ENCODE data around the gene NYAP1.

Gene NYAP1

DNA sequence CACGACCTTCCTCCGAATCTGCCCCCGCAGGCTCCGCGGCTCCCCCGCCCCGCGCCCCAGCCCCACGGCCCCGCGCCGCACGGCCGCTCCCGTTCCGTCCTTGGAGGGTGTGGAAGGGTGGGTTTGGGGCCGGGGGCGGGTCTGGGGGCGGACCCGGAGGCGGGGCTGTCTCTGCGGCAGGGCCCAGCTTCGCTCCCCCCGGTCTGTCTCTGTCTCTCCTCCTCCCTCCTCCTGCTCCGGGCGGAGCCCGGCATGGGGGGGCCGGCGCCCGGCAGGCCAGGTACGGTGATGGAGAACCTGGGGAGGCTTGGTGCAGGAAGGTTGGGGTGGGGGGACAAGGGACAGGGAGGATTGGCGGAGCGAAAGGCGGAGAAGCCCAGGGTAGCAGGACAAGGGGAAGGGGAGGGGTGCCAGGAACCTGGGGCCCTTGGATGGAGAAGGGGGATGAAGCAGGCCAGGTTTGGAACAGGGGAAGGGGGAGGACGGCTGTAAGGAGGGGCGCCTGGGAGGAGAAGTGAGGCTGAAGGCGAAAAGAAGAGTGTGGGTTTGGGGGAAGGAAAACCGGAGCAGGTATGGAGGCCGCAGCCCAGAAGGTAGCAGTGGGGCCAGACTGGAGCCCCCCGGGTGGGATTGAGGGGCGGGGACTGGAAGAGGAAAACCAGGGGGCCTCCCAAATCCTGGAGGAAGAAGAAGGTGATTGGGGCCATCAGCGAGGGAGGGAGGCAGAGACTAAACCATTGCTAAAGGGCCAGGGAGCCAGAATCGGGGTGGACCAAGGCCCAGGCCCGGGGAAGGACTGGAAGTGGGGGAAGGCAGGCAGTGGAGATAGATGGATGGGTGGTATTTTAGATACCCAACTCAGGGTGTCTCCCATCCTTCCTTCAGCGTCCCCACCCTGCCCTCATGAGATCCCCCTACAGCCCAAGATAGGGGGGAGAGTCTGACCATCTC lies at the start of gene NYAP1:
TSS of gene NYAP1 (plus strand) at position 206 of the 951 bp plus-strand sequence. CDS start 1,385 bp downstream, outside the sequence.
- no peaks in the 10 kb centered on the region for H3K9me3 ChIP-seq
- H3K4me1 ChIP-seq, result peaks cover 0 to 31% (median 17%) of the 10 kb centered on the region in 4 donors
- TF ChIP-seq, protein P1, sequence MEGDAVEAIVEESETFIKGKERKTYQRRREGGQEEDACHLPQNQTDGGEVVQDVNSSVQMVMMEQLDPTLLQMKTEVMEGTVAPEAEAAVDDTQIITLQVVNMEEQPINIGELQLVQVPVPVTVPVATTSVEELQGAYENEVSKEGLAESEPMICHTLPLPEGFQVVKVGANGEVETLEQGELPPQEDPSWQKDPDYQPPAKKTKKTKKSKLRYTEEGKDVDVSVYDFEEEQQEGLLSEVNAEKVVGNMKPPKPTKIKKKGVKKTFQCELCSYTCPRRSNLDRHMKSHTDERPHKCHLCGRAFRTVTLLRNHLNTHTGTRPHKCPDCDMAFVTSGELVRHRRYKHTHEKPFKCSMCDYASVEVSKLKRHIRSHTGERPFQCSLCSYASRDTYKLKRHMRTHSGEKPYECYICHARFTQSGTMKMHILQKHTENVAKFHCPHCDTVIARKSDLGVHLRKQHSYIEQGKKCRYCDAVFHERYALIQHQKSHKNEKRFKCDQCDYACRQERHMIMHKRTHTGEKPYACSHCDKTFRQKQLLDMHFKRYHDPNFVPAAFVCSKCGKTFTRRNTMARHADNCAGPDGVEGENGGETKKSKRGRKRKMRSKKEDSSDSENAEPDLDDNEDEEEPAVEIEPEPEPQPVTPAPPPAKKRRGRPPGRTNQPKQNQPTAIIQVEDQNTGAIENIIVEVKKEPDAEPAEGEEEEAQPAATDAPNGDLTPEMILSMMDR (IDR thresholded peaks at IDR 0.05), result no peak
- intact Hi-C loops (cut with DNase I; ENCODE audit: low total_unique reads), result loop anchor here (5.0 kb wide), 1 partner anchor 208 kb away; the partner anchor contains the start of gene GIGYF1
- H3K27ac ChIP-seq, result no peak within 1 kb of the TSS
- peaks cover 0 to 18% of the 10 kb centered on the region in 2 donors for H3K27me3 ChIP-seq
- H3K4me3 ChIP-seq, result peak within 1 kb of the TSS; percentile 40 to 57
- no peaks in the 10 kb centered on the region for H3K36me3 ChIP-seq
- DNase-seq, result no peak

DNA sequence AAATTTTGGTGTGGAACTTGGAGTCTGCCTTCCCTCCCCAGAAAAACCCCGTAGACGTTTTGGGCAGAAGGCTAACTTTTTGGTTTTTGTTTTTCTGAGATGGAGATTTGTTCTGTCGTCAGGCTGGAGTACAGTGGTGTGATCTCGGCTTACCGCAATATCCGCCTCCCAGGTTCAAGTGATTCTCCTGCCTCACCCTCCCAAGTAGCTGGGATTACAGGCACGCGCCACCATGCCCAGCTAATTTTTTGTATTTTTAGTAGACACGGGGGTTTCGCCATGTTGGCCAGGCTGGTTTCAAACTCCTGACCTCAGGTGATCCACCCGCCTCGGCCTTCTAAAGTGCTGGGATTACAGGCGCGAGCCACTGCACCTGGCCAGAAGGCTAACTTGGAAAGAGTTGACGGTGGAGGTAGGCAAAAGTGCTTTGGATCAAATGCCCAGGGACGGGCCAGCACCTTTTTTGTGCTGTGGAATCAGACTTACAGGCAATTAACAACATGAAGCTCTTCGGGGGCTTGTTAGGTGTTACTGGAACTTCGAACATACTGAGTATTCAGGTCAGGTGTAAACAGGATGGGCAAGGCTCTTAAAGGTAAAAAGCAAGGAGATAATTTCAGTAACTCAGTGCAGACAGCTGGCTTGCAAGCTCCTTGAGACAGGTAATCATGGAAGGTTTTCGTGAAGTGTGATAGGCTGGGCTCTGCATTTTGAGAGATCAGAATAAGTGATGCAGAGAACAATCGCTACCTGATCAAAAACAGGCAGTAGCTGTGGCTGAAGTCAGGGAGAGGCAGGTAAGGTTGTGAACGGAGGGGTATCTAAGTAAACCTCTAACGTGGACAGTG lies 49.2 kb upstream of the NYAP1 start:
- Histone ChIP-seq H3K4me1 (peaks cover 0 to 51% (median 39%) of the 10 kb centered on the region in 4 donors), H3K36me3 (peaks cover 11 to 32% (median 31%) of the 10 kb centered on the region in 3 donors), H3K27ac (peak overlapping the region; percentile 79 to 95), H3K9me3 (no peaks in the 10 kb centered on the region), H3K27me3 (no peaks in the 10 kb centered on the region), H3K4me3 (peak overlapping the region; percentile 63 to 72)
- TF ChIP-seq, protein P1 (IDR thresholded peaks at IDR 0.05), result no peak
- intact Hi-C loops (cut with DNase I; ENCODE audit: low total_unique reads), result no loop called here
- no peak for DNase-seq

DNA sequence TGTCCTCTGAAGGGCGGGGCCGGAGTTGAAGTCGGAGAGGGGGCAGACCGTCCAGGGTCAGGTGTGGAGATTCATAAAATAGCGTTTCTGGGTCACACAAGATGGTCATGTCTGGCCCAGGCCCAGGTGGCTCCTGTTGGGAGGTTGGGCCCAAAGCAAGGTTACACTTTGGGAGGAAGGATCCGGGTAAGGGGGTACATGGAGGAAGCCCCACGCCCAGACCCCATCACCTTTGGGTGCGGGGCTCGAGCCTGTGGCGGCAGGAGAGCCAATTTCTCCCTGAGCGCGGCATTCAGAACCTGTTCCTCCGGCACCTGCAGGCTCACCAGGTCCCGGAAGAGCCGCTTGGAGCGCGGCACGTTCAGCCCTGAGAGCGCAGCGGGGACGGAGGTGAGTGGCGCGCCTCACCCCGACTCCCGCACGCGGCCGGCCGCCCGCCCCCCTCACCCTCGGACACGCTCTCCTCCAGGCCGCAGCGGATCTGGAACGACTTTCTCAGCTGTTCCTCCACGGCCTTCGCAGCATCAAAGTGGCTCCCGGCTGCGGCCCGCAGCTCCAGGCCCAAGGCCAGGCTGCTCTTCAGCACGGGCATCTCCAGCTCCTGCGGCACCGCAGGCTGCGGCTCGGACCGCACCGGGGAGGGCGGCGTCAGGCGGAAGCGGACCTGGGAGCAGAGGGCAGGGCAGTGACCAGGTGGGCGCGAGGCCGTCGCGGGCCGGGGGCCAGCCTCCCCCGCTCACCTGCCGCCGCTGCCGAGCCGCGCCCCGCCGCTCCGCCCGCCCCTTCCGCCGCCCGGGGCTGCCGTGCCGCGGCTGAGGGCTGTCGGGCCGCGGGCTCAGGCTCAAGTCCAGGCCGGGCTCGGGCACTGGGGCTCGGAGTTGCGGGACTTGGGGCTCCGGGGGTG lies 48.1 kb upstream of the NYAP1 start:
- peak overlapping the region; percentile 63 to 72 for H3K4me3 ChIP-seq
- H3K36me3 ChIP-seq, result peaks cover 11 to 32% (median 31%) of the 10 kb centered on the region in 3 donors
- peak in 1 of 2 donors; percentile 75 for DNase-seq
- intact Hi-C loops (cut with DNase I; ENCODE audit: low total_unique reads), result no loop called here
- peak overlapping the region; percentile 79 to 95 for H3K27ac ChIP-seq
- no peaks in the 10 kb centered on the region for H3K27me3 ChIP-seq
- peaks cover 0 to 45% (median 35%) of the 10 kb centered on the region in 4 donors for H3K4me1 ChIP-seq
- H3K9me3 ChIP-seq, result no peaks in the 10 kb centered on the region
- TF ChIP-seq, protein P1 (IDR thresholded peaks at IDR 0.05), result no peak

DNA sequence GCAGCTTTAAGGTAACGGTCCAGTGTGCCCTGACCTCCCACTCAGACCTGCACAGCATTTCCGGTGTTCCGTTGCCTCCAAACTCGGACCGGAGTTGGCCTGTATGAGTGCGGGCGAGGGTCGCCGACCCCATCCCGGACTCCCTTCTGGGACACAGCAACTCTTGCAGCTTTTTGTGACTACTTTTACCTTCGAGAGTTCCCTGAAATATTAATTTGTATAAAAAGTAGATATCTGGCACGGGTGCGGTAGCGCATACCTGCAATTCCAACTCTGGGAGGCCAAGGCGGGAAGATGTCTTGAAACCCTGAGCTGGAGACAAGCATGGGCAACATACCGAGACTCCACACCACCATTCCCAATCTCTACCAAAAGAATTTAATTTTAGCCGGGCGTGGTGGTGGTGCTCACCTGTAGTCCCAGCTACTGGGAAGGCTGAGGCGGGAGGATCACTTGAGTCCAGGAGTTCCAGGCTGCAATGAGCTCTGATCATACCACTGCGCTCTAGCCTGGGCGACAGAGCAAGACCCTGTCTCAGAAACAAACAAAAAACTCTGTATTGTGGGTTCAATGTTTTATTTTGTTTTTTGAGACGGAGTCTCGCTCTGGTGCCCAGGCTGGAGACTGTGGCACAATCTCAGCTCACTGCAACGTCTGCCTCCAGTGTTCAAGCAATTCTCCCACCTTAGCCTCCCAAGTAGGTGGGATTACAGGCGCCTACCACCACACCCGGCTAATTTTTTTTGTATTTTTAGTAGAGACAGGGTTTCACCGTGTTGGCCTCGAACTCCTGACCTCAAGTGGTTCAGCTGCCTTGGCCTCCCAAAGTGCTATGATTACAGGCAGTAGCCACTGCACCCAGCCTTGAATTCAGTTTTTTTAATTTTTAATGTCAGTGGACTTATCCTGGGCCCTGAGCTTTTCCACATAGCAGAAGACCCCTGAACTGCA lies 46.3 kb upstream of the NYAP1 start:
- H3K4me3 ChIP-seq, result peak overlapping the region; percentile 63 to 72
- no peaks in the 10 kb centered on the region for H3K9me3 ChIP-seq
- peak overlapping the region; percentile 79 to 95 for H3K27ac ChIP-seq
- intact Hi-C loops (cut with DNase I; ENCODE audit: low total_unique reads), result no loop called here
- DNase-seq, result peak in 1 of 2 donors; percentile 70
- no peaks in the 10 kb centered on the region for H3K27me3 ChIP-seq
- peaks cover 11 to 25% (median 24%) of the 10 kb centered on the region in 3 donors for H3K36me3 ChIP-seq
- TF ChIP-seq, protein P1 (IDR thresholded peaks at IDR 0.05), result no peak
- H3K4me1 ChIP-seq, result peaks cover 0 to 28% (median 18%) of the 10 kb centered on the region in 4 donors

Data from tibial artery (tissue), 4 donors.